ENCODE results near the gene MYO18A.

DNA sequence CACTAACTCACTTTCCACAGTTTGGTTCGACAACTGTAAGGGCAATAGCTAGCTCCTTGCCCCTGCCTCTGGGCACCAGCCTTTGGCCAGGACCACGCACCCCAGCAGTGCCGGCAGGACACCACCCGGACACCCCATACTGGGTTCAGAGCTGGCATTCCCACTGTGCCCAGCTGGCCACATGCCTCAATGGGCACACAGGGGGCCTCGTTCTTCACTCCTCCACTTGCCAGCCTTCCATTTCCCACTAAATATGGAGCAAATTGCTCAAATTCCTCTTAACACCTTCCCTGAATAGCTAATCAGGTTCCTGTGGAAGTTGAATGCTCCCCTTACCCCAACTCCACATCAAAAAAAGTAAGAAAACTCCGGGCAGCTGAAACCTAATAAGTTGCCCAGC lies 84.8 kb downstream of the MYO18A start:
- TF ChIP-seq POLR2A (IDR thresholded peaks at IDR 0.05) = no peak
- TF ChIP-seq, protein P1, sequence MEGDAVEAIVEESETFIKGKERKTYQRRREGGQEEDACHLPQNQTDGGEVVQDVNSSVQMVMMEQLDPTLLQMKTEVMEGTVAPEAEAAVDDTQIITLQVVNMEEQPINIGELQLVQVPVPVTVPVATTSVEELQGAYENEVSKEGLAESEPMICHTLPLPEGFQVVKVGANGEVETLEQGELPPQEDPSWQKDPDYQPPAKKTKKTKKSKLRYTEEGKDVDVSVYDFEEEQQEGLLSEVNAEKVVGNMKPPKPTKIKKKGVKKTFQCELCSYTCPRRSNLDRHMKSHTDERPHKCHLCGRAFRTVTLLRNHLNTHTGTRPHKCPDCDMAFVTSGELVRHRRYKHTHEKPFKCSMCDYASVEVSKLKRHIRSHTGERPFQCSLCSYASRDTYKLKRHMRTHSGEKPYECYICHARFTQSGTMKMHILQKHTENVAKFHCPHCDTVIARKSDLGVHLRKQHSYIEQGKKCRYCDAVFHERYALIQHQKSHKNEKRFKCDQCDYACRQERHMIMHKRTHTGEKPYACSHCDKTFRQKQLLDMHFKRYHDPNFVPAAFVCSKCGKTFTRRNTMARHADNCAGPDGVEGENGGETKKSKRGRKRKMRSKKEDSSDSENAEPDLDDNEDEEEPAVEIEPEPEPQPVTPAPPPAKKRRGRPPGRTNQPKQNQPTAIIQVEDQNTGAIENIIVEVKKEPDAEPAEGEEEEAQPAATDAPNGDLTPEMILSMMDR (IDR thresholded peaks at IDR 0.05) = no peak
